ENCODE data around the gene SYNE1. TPM values are rescaled to one million over a fixed set of nuclear protein-coding genes. Genes with fewer than 3 reads are reported as not detected.
A peak's percentile ranks its signal among the peaks of the same experiment; 100 is the strongest.

SYNE1 gene
- total and polyA plus RNA-seq, 8 donors, result 24.4 to 56.2 (median 49.2) TPM

GRCh38 chr6:152583888-152584287, 53.3 kb downstream of the SYNE1 start:
- Histone ChIP-seq H3K4me1 (no peaks in the 10 kb centered on the region), H3K27me3 (no peaks in the 10 kb centered on the region), H3K27ac (no peak overlapping the region), H3K4me3 (no peak overlapping the region), H3K36me3 (no peaks in the 10 kb centered on the region), H3K9me3 (no peaks in the 10 kb centered on the region)
- no peak for ATAC-seq
- intact Hi-C loops (cut with DNase I), result no loop called here
- WGBS, 2 donors, result 62 to 71% methylated on average over 3 of the region's 3 CpGs
- DNase-seq, result no peak
- FAIRE-seq, result no peak
- TF ChIP-seq, protein P1, sequence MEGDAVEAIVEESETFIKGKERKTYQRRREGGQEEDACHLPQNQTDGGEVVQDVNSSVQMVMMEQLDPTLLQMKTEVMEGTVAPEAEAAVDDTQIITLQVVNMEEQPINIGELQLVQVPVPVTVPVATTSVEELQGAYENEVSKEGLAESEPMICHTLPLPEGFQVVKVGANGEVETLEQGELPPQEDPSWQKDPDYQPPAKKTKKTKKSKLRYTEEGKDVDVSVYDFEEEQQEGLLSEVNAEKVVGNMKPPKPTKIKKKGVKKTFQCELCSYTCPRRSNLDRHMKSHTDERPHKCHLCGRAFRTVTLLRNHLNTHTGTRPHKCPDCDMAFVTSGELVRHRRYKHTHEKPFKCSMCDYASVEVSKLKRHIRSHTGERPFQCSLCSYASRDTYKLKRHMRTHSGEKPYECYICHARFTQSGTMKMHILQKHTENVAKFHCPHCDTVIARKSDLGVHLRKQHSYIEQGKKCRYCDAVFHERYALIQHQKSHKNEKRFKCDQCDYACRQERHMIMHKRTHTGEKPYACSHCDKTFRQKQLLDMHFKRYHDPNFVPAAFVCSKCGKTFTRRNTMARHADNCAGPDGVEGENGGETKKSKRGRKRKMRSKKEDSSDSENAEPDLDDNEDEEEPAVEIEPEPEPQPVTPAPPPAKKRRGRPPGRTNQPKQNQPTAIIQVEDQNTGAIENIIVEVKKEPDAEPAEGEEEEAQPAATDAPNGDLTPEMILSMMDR (IDR thresholded peaks at IDR 0.05), result no peak

DNA sequence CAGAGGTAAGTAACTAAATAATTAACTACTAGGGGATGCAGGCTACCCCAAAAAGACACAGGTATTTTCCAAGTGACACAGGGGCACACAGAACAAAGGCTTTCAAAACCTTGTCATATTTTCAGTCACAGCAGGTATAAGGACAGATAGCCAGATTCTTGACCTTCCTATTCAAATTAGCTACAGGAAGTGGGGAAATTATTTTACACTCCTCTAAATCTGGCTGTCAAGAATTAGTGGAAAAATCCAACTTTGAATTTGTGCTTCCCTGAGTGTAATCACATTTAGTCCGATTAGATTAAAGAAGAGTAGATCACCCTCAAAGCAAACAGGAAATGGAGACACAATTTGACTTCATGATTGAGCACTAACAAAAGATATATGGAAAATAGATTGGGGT, 60.6 kb downstream of the SYNE1 start:
- no peak for FAIRE-seq
- Histone ChIP-seq H3K9me3 (no peaks in the 10 kb centered on the region), H3K36me3 (no peaks in the 10 kb centered on the region), H3K27ac (no peak overlapping the region), H3K4me3 (no peak overlapping the region), H3K27me3 (no peaks in the 10 kb centered on the region), H3K4me1 (peaks cover 0 to 14% (median 10%) of the 10 kb centered on the region in 3 donors)
- no peak for ATAC-seq
- TF ChIP-seq, protein P1 (IDR thresholded peaks at IDR 0.05), result no peak
- intact Hi-C loops (cut with DNase I), result no loop called here
- 27 to 37% methylated on average over 1 of the region's 1 CpG for WGBS, 2 donors
- DNase-seq, result no peak

DNA sequence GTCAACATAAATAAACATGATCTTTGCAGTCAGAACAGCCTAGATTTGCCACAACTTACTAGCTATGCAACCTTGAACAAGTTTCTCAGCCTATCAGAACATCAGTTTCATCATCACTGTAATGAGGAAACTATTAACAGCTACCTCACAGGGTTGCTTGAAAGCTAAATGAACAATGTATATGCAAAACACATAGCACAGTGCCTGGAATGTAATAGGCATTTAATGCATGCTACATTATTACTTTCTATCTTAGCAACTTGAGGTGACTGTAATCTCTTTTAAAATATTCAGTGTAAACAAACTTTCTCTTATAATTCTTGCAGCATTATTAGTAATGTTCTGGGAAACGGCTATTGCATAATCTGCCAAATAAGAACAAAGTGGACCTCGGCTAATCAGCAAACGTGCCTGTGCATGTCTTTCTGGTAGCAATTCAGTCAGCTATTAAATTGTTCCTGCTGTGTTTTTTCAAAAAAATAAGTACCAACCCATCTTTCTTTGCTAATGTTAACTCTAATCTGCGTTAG, 61.5 kb downstream of the SYNE1 start:
- H3K27me3 ChIP-seq, result no peaks in the 10 kb centered on the region
- ATAC-seq (peak; percentile 56 to 69 (median 65)), FAIRE-seq (no peak), DNase-seq (no peak)
- TF ChIP-seq, protein P1 (IDR thresholded peaks at IDR 0.05), result no peak
- H3K9me3 ChIP-seq, result no peaks in the 10 kb centered on the region
- H3K4me1 ChIP-seq, result peaks cover 0 to 14% (median 10%) of the 10 kb centered on the region in 3 donors
- no peak overlapping the region for H3K27ac ChIP-seq
- H3K4me3 ChIP-seq, result no peak overlapping the region
- H3K36me3 ChIP-seq, result no peaks in the 10 kb centered on the region
- intact Hi-C loops (cut with DNase I), result no loop called here
- WGBS, 2 donors, result 12% methylated on average over 4 of the region's 4 CpGs

DNA sequence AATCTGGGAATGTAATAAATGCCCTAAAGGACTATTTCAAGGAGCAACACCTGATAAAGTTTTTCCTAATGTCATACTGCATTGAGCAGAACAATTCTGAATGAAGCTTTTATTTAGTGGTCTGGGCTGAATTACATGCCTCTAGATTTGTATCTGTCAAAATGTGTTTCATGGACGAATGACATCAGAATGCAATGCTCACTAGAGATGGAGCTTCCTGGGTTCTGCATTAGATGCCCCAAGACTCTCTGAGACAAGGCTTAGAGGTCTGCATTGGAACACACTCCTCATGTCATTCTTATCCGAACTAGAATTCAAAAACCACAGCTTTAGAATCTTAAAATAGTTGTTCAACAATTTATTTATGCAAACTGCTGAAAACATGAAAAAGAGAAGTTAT, 62.0 kb downstream of the SYNE1 start:
- Histone ChIP-seq H3K27ac (no peak overlapping the region), H3K27me3 (no peaks in the 10 kb centered on the region), H3K4me3 (no peak overlapping the region), H3K4me1 (peaks cover 0 to 14% (median 10%) of the 10 kb centered on the region in 3 donors), H3K9me3 (no peaks in the 10 kb centered on the region), H3K36me3 (no peaks in the 10 kb centered on the region)
- WGBS, 2 donors, result 32 to 35% methylated on average over 2 of the region's 2 CpGs
- TF ChIP-seq, protein P1 (IDR thresholded peaks at IDR 0.05), result no peak
- intact Hi-C loops (cut with DNase I), result no loop called here
- FAIRE-seq, result no peak
- no peak for ATAC-seq
- DNase-seq, result no peak

- H3K4me1 ChIP-seq, result peaks cover 0 to 14% (median 10%) of the 10 kb centered on the region in 3 donors
- no peak for FAIRE-seq
Observed at GRCh38 chr6:152573762-152574161, 63.4 kb downstream of the SYNE1 start.

More at GRCh38 chr6:152573762-152574161, 63.4 kb downstream of the SYNE1 start:
- no peak overlapping the region for H3K4me3 ChIP-seq
- WGBS, 2 donors, result 57 to 77% methylated on average over 2 of the region's 2 CpGs
- intact Hi-C loops (cut with DNase I), result no loop called here
- ATAC-seq (no peak), DNase-seq (no peak)
- no peaks in the 10 kb centered on the region for H3K27me3 ChIP-seq
- TF ChIP-seq, protein P1 (IDR thresholded peaks at IDR 0.05), result no peak
- no peaks in the 10 kb centered on the region for H3K36me3 ChIP-seq
- H3K27ac ChIP-seq, result no peak overlapping the region
- H3K9me3 ChIP-seq, result no peaks in the 10 kb centered on the region
